HG02610 (cell line): ENCODE data around the gene PMAIP1.

Source experiments
- ATAC-seq: cut with Tn5 transposase; IDR thresholded peaks from one replicate; pipeline ENCODE4 v1.9.1; 2021; ENCODE audit warnings: mild to moderate bottlenecking, moderate library complexity; ENCODE audit not compliant: unreplicated experiment

The PMAIP1 gene

GRCh38 chr18:59909289-59910036 is 9.7 kb downstream of the PMAIP1 start:
- no peak for ATAC-seq

- ATAC-seq, result no peak
Measured at GRCh38 chr18:59910967-59911366, 11.2 kb downstream of the PMAIP1 start.

- no peak for ATAC-seq
Measured at GRCh38 chr18:59911600-59911999, 11.8 kb downstream of the PMAIP1 start.

- ATAC-seq, result no peak
Measured at GRCh38 chr18:59912007-59912550, 12.3 kb downstream of the PMAIP1 start.

GRCh38 chr18:59915606-59916005 is 15.8 kb downstream of the PMAIP1 start:
- no peak for ATAC-seq

- ATAC-seq, result no peak
Measured at GRCh38 chr18:59916746-59917145, 16.9 kb downstream of the PMAIP1 start.

GRCh38 chr18:59917422-59917821 is 17.6 kb downstream of the PMAIP1 start:
- ATAC-seq, result no peak

- ATAC-seq, result peak; percentile 46
Measured at GRCh38 chr18:59918320-59918755, 18.5 kb downstream of the PMAIP1 start.

GRCh38 chr18:59918997-59919396 is 19.2 kb downstream of the PMAIP1 start:
- no peak for ATAC-seq

GRCh38 chr18:59921384-59921891 is 21.6 kb downstream of the PMAIP1 start:
- peak; percentile 50 for ATAC-seq

- peak; percentile 42 for ATAC-seq
Measured at GRCh38 chr18:59923539-59924196, 23.9 kb downstream of the PMAIP1 start.

GRCh38 chr18:59926131-59926530 is 26.3 kb downstream of the PMAIP1 start:
- no peak for ATAC-seq

GRCh38 chr18:59927246-59927825 is 27.5 kb downstream of the PMAIP1 start:
- peak; percentile 84 for ATAC-seq

- ATAC-seq, result no peak
Measured at GRCh38 chr18:59928201-59928600, 28.4 kb downstream of the PMAIP1 start.

- ATAC-seq, result no peak
Measured at GRCh38 chr18:59929621-59930295, 30.0 kb downstream of the PMAIP1 start.

- no peak for ATAC-seq
Measured at GRCh38 chr18:59932401-59932800, 32.6 kb downstream of the PMAIP1 start.

GRCh38 chr18:59938676-59939075 is 38.9 kb downstream of the PMAIP1 start:
- ATAC-seq, result no peak

- no peak for ATAC-seq
Measured at GRCh38 chr18:59939127-59939526, 39.3 kb downstream of the PMAIP1 start.

GRCh38 chr18:59940068-59940467 is 40.3 kb downstream of the PMAIP1 start:
- ATAC-seq, result no peak

- no peak for ATAC-seq
Measured at GRCh38 chr18:59941331-59941730, 41.5 kb downstream of the PMAIP1 start.

GRCh38 chr18:59942601-59943000 is 42.8 kb downstream of the PMAIP1 start:
- no peak for ATAC-seq
